K562 (cell line): ENCODE data around the gene FXYD3.

ENCODE experiments used
- BCL6 ChIP-seq: fragments of 250-450 bp; sonication (Bioruptor Pico); IDR thresholded peaks from 2 replicates; pipeline ENCODE4 v1.4.0; 2020
- DMBX1 ChIP-seq: fragments of 250-450 bp; sonication (Bioruptor Pico); IDR thresholded peaks from 2 replicates; pipeline ENCODE4 v1.8.0; 2022; ENCODE audit warnings: inconsistent platforms, mild to moderate bottlenecking, moderate library complexity, borderline replicate concordance
- HCFC1 ChIP-seq: IDR thresholded peaks from 2 replicates; pipeline ENCODE4 v1.6.1; 2012; ENCODE audit warnings: low read depth, low read length, improper control_type of control experiment
- HDAC6 ChIP-seq: IDR thresholded peaks from 2 replicates; pipeline ENCODE4 v1.6.1; 2012; ENCODE audit warnings: low read depth, mild to moderate bottlenecking, control low read depth, inconsistent platforms, low read length, moderate library complexity
- SIN3A ChIP-seq, 2 experiments: fragments of 150-350 bp in 1 of 2; IDR thresholded peaks; 2 replicates each; pipeline ENCODE4 v1.6.1; 2011 to 2016; ENCODE audit warnings: borderline replicate concordance in 2 of 2, low read depth in 2 of 2, low read length in 2 of 2, mild to moderate bottlenecking in 2 of 2, moderate library complexity in 2 of 2; ENCODE audit not compliant: control insufficient read depth in 1 of 2
- SMARCC2 ChIP-seq: fragments of 450-650 bp; IDR thresholded peaks from 2 replicates; pipeline ENCODE4 v1.6.1; 2017; ENCODE audit warnings: antibody characterized with exemption, moderate library complexity, mild to moderate bottlenecking, low read depth
- SREBF2 ChIP-seq: sonication (generic); formaldehyde crosslinking; IDR thresholded peaks from 2 replicates; pipeline ENCODE4 v1.4.0; 2020; ENCODE audit warnings: mild to moderate bottlenecking, missing genetic modification reagents
- TF ChIP-seq, protein P1 (sequence below): fragments of 450-650 bp; IDR thresholded peaks from 2 replicates; pipeline ENCODE4 v1.6.1; 2014; ENCODE audit warnings: low read depth, mild to moderate bottlenecking, moderate library complexity, borderline replicate concordance
- TF ChIP-seq, protein P2 (sequence below): sonication (generic); formaldehyde crosslinking; IDR thresholded peaks from 2 replicates; pipeline ENCODE4 v1.9.0; 2022; ENCODE audit warnings: mild to moderate bottlenecking, missing genetic modification reagents
- TF ChIP-seq, protein P3 (sequence below): fragments of 250-450 bp; sonication (Bioruptor Pico); IDR thresholded peaks from 2 replicates; pipeline ENCODE4 v1.5.1; 2021; ENCODE audit warnings: mild to moderate bottlenecking

DNA sequence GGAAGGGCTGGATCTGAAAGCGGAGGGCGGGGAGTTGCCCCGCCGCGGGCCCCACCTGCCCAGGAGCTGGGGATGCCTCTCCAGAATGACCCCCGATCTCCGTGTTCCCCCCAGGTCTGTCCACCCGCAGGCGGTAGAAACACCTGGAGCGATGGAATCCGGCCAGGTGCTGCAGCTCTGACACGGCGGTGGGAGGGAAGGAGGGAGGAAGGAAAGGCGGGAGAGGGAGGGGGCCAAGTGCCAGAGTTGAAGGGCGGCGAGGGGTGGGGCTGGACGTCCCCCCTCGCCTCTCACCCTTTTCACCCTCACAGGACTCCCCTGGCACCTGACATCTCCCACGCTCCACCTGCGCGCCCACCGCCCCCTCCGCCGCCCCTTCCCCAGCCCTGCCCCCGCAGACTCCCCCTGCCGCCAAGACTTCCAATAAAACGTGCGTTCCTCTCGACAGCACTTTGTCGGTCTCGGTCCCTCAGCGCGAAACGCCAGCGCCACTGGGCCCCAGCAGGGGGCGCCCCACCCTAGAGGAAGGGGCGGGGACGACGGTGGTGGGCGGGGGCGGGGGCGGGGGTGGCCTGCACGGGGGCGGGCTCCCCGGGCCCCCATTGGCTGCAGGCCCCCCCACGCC is 27.1 kb downstream of the FXYD3 start:
- TF ChIP-seq, protein P1, sequence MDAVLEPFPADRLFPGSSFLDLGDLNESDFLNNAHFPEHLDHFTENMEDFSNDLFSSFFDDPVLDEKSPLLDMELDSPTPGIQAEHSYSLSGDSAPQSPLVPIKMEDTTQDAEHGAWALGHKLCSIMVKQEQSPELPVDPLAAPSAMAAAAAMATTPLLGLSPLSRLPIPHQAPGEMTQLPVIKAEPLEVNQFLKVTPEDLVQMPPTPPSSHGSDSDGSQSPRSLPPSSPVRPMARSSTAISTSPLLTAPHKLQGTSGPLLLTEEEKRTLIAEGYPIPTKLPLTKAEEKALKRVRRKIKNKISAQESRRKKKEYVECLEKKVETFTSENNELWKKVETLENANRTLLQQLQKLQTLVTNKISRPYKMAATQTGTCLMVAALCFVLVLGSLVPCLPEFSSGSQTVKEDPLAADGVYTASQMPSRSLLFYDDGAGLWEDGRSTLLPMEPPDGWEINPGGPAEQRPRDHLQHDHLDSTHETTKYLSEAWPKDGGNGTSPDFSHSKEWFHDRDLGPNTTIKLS = no peak
- TF ChIP-seq, protein P2, sequence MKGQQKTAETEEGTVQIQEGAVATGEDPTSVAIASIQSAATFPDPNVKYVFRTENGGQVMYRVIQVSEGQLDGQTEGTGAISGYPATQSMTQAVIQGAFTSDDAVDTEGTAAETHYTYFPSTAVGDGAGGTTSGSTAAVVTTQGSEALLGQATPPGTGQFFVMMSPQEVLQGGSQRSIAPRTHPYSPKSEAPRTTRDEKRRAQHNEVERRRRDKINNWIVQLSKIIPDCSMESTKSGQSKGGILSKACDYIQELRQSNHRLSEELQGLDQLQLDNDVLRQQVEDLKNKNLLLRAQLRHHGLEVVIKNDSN (CRISPR knock-in tag) = no peak
- no peak for TF ChIP-seq HCFC1
- TF ChIP-seq SIN3A (IDR thresholded peaks at IDR 0.05; ENCODE audit: borderline replicate concordance in 2 of 2, control insufficient read depth in 1 of 2, low read depth in 2 of 2, low read length in 2 of 2) = peak in 1 of 2 experiments; percentile 54; a peak in 1 of 4 replicates
- TF ChIP-seq BCL6 (CRISPR knock-in tag) = no peak
- TF ChIP-seq DMBX1 = no peak
- TF ChIP-seq SREBF2 (CRISPR knock-in tag) = no peak
- TF ChIP-seq HDAC6 = no peak
- no peak for TF ChIP-seq SMARCC2
- TF ChIP-seq, protein P3, sequence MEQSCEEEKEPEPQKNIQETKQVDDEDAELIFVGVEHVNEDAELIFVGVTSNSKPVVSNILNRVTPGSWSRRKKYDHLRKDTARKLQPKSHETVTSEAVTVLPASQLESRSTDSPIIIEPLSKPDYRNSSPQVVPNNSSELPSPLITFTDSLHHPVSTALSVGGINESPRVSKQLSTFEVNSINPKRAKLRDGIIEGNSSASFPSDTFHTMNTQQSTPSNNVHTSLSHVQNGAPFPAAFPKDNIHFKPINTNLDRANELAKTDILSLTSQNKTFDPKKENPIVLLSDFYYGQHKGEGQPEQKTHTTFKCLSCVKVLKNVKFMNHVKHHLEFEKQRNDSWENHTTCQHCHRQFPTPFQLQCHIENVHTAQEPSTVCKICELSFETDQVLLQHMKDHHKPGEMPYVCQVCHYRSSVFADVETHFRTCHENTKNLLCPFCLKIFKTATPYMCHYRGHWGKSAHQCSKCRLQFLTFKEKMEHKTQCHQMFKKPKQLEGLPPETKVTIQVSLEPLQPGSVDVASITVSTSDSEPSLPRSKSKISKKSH = no peak
